GM12878 (cell line): ENCODE measurements around the gene ATP7B.

Source experiments
- EZH2 ChIP-seq: IDR thresholded peaks from 2 replicates; pipeline ENCODE4 v1.6.1; 2012; ENCODE audit warnings: low read depth, mild to moderate bottlenecking, control low read depth, inconsistent platforms, low read length, borderline replicate concordance; ENCODE audit not compliant: control insufficient read depth
- JUNB ChIP-seq: IDR thresholded peaks from 2 replicates; pipeline ENCODE4 v1.6.1; 2016; ENCODE audit warnings: antibody characterized with exemption, mild to moderate bottlenecking
- POLR2AphosphoS5 ChIP-seq: IDR thresholded peaks from 2 replicates; pipeline ENCODE4 v1.6.1; 2011; ENCODE audit warnings: mild to moderate bottlenecking, low read length, inconsistent platforms
- TF ChIP-seq, protein P1 (sequence below), 3 experiments: IDR thresholded peaks in 2 of 3; conservative IDR thresholded peaks in 1 of 3; 2 replicates each; pipeline ENCODE4 v1.5.1; 2011; ENCODE audit warnings: low read depth in 3 of 3, low read length in 3 of 3, mild to moderate bottlenecking in 3 of 3, control low read depth in 2 of 3, moderate library complexity in 2 of 3, inconsistent platforms in 1 of 3, mixed read lengths in 1 of 3; ENCODE audit not compliant: control insufficient read depth in 2 of 3, insufficient read depth in 1 of 3; ENCODE audit errors: extremely low read depth in 1 of 3
- TF ChIP-seq, protein P2 (sequence below): IDR thresholded peaks from 2 replicates; pipeline ENCODE4 v1.6.1; 2012; ENCODE audit warnings: low read depth, low read length, improper control_type of control experiment

DNA sequence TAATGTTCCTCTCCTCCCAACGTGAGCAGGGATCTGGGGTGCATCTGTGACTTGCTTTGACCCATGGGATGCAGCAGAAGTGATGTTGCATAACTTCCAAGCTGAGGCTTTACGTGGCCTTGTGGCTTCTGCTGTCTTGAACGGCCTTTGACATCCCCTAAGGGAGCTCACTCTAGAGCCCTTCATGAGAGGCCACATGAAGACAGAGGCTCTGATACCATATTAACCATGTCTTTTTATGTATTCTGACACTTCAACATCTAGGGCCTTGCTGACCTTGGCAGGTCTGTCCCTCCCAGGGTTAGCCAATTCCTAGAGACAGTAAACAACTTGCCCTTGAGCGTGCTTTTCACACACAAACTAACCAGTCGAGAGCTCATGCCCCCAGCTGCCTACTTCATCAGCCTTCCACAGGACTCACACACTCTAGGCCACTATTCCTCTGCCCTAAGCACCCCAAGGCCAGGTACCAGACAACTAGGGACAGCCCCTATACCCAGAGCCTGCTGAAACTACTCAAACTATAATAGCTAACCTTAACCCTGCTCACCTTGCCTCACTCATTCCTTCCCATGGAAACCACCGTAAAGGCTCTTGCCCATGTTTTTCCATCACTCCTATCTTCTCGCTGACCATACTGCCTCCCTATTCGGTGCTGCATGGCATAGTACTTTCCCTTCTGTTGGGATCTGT is 104.1 kb downstream of the ATP7B start:
- TF ChIP-seq POLR2AphosphoS5 (no peak), JUNB (no peak), EZH2 (no peak)
- TF ChIP-seq, protein P1, sequence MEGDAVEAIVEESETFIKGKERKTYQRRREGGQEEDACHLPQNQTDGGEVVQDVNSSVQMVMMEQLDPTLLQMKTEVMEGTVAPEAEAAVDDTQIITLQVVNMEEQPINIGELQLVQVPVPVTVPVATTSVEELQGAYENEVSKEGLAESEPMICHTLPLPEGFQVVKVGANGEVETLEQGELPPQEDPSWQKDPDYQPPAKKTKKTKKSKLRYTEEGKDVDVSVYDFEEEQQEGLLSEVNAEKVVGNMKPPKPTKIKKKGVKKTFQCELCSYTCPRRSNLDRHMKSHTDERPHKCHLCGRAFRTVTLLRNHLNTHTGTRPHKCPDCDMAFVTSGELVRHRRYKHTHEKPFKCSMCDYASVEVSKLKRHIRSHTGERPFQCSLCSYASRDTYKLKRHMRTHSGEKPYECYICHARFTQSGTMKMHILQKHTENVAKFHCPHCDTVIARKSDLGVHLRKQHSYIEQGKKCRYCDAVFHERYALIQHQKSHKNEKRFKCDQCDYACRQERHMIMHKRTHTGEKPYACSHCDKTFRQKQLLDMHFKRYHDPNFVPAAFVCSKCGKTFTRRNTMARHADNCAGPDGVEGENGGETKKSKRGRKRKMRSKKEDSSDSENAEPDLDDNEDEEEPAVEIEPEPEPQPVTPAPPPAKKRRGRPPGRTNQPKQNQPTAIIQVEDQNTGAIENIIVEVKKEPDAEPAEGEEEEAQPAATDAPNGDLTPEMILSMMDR (IDR thresholded peaks at IDR 0.05 in 2 of 3, conservative IDR thresholded peaks at IDR 0.05 in 1 of 3; ENCODE audit: control insufficient read depth in 2 of 3, extremely low read depth in 1 of 3, insufficient read depth in 1 of 3, low read depth in 3 of 3, low read length in 3 of 3), result no peak
- TF ChIP-seq, protein P2, sequence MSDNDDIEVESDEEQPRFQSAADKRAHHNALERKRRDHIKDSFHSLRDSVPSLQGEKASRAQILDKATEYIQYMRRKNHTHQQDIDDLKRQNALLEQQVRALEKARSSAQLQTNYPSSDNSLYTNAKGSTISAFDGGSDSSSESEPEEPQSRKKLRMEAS, result no peak
